ENCODE data around the gene SLC6A4.
"Not testable (repeated sequence)": the region's sequence is repeated elsewhere in the genome, so short reads cannot be mapped to it uniquely, and the experiment has no call there.

Gene SLC6A4

GRCh38 chr17:30238003-30238344 lies 2.5 kb upstream of the SLC6A4 start:
- no peak for DNase-seq

DNA sequence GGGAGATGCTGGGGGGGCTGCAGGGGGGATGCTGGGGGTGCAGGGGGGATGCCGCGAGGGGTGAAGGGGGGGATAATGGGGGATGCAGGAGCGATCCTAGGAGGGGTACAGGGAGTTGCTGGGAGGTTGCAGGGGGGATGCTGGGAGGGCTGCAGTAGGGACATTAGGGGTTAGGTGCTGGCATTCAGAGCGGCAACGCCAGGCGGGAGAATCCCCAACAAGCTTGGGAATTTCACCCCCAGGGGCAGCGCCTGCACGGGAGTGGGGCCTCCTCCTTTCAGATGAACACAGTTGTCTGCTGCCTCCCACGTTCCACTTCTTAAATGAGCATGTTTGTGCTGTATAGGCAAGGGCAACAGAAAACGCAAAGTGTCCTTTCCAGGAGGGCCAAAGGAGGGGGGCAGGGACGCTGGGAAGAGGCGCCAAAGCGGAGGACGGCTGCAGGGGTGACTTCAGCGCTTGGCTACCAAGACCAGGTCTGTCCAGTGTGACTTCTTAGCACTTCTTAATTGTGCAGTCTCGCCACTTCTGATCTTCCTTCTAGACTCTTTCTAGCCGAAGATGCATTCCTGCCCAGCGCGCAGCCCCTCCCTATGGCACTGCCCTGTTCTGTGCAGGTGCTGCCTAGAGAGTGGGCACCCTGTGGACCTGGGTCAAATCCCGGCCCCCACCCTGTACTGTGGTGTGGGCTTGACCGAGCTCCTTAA lies 2.0 kb upstream of the SLC6A4 start:
- DNase-seq, result no peak

- no peak for DNase-seq
These were observed 1.3 kb upstream of the SLC6A4 start for GRCh38 chr17:30236766-30237165.

DNA sequence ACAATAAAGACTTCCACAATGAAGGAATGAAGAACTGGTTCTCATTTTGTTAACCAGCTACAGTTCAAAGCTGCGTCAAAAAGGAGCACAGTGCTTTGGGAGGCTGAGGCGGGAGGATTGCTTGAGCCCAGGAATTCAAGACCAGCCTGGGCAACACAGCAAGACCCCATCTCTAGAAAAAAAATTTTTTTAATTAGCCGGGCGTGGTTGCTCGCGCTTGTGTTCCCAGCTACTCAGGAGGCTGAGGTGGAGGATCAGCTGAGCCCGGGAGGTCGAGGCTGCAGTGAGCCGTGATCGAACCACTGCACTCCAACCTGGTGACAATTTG lies 764 bp upstream of the SLC6A4 start:
- DNase-seq, result no peak

GRCh38 chr17:30234964-30235363 lies 533 bp downstream of the SLC6A4 start:
- no peak for DNase-seq

- no peak for DNase-seq
These were observed 1.2 kb downstream of the SLC6A4 start for GRCh38 chr17:30234296-30234695.

DNA sequence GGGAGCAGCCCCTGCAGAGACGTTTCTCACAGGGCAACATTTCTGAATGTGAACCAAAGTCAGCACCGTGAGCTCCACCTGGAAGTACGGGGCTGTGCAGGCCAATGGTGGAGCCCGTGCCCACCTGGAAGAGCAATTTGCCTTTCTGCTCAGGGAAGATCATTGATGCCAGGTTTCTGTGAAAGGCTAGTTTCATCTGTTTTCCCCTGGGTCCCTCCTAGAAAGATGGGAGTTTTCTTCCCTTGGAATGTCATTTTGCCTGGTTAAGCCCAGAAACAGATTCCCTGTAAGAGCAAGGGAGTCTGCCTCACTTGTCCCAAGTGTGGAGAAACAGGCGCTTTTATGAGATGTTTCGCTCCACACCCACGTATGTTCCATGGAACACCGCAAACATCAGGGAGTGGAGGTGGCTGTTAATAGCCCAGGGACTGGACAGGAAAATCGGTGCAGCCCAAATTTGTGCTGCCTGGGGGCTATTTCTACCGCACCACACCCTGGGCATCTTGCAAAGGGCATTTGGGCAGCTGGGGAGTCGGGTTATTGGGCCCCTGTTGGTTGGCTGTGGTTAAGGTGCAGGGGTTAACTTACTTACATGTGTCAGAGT lies 2.6 kb downstream of the SLC6A4 start:
- no peak for DNase-seq

GRCh38 chr17:30232015-30232823 lies 3.3 kb downstream of the SLC6A4 start:
- peak; percentile 44 for DNase-seq

- DNase-seq, result no peak
These were observed 4.8 kb downstream of the SLC6A4 start for GRCh38 chr17:30230596-30231125.

GRCh38 chr17:30230009-30230408 lies 5.5 kb downstream of the SLC6A4 start:
- DNase-seq, result not testable (repeated sequence)

DNA sequence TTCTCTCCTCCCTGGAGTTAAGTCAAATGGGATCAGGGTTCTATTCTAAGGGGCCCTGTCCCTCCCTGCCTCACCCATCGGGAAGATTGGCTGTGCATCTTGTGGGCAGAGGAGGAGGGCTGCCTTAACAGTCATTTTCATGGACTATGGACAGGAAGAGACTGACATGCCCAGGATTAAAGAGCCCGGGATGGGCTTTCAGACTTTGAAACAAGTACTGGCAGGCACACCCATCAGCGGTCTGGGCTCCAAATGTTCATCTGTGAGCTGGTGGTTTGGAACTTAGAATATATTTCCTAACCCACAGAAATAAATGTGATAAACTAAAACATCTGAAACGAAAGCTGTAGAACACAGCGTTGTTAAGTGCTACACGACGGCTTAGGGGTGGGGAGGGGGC lies 6.5 kb downstream of the SLC6A4 start:
- no peak for DNase-seq

- DNase-seq, result no peak
These were observed 7.5 kb downstream of the SLC6A4 start for GRCh38 chr17:30228011-30228410.

- no peak for DNase-seq
These were observed 8.6 kb downstream of the SLC6A4 start for GRCh38 chr17:30226878-30227277.

- DNase-seq, result no peak
These were observed 9.5 kb downstream of the SLC6A4 start for GRCh38 chr17:30225919-30226553.

GRCh38 chr17:30225112-30225511 lies 10.4 kb downstream of the SLC6A4 start:
- DNase-seq, result no peak

DNA sequence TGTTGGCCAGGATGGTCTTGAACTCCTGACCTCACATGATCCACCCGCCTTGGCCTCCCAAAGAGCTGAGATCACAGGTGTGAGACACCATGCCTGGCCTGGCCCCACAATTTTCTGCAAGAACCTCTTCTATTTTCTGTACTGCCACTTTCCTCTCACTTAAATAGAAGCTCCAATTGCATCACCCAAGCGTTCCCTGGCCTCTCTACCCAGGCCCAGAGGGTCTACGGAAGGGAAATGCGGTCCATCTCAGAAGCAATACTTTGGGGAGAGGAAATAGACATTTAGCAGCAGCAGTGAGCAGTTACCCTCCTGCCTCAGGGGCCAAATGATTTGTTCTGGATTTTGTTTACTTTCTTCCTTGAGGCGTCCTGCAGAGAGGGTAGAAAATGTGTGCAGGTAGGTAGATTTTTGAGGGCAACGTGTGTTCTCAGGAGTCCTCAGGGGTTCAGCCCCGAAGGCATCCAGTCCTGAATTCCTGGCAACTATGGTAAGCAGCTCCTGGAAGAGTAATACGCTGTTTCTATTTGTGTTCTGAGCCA lies 11.0 kb downstream of the SLC6A4 start:
- DNase-seq, result no peak

- no peak for DNase-seq
These were observed 12.7 kb downstream of the SLC6A4 start for GRCh38 chr17:30222721-30223175.

GRCh38 chr17:30222251-30222650 lies 13.2 kb downstream of the SLC6A4 start:
- no peak for DNase-seq

- no peak for DNase-seq
These were observed 14.2 kb downstream of the SLC6A4 start for GRCh38 chr17:30221346-30221745.

GRCh38 chr17:30220414-30220813 lies 15.1 kb downstream of the SLC6A4 start:
- no peak for DNase-seq

DNA sequence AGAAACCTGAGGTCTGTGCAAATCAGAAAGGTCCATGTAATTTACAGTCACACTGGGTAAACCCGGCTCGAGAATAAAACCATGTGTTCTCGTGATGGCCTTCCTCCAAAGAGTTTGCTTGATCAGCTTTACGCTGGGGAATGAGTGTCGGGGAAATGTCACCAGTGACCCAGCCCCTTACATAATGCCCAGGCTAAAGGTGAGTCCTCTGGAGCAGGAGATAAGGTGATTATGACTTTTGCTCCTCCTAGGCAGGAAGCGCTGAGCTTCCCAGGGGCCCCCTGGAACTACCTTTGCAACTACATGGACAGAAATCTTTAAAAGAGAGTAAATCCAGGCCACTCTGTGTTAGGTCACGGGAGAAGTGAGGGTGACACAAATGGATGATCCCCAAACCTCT lies 15.7 kb downstream of the SLC6A4 start:
- no peak for DNase-seq

DNA sequence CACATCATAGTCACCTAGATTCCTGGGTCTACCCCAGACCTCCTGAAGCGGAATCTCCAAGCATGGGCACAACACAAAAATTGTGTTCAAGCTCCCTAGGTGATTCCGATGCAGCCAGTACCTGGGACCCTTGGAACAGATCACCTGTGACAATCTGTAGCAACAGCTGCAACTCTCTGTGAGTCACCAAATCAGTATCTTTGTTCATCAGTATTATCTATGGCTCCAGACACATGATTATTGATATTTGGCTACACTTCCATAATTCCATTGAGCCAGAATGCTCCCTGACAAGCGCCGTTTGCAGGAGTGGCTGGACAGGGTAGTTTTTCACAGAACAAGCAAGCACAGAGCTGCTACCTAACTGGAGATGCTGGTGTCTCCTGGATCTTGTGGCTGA lies 16.2 kb downstream of the SLC6A4 start:
- DNase-seq, result no peak

- no peak for DNase-seq
These were observed 16.7 kb downstream of the SLC6A4 start for GRCh38 chr17:30218799-30219198.
